ENCODE data around the gene ATG7.

- TF ChIP-seq, protein P1, sequence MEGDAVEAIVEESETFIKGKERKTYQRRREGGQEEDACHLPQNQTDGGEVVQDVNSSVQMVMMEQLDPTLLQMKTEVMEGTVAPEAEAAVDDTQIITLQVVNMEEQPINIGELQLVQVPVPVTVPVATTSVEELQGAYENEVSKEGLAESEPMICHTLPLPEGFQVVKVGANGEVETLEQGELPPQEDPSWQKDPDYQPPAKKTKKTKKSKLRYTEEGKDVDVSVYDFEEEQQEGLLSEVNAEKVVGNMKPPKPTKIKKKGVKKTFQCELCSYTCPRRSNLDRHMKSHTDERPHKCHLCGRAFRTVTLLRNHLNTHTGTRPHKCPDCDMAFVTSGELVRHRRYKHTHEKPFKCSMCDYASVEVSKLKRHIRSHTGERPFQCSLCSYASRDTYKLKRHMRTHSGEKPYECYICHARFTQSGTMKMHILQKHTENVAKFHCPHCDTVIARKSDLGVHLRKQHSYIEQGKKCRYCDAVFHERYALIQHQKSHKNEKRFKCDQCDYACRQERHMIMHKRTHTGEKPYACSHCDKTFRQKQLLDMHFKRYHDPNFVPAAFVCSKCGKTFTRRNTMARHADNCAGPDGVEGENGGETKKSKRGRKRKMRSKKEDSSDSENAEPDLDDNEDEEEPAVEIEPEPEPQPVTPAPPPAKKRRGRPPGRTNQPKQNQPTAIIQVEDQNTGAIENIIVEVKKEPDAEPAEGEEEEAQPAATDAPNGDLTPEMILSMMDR (IDR thresholded peaks at IDR 0.05), result no peak
- TF ChIP-seq POLR2A (IDR thresholded peaks at IDR 0.05), result no peak
These were observed 74.2 kb downstream of the ATG7 start for GRCh38 chr3:11346416-11346815.
